HG02571 (cell line): ENCODE measurements around the gene INTS13.
"Not testable (repeated sequence)": the region's sequence is repeated elsewhere in the genome, so short reads cannot be mapped to it uniquely, and the experiment has no call there.

ENCODE experiments used
- ATAC-seq: cut with Tn5 transposase; IDR thresholded peaks from one replicate; pipeline ENCODE4 v1.9.1; 2021; ENCODE audit warnings: mild to moderate bottlenecking, moderate library complexity; ENCODE audit not compliant: unreplicated experiment

Gene INTS13

GRCh38 chr12:26870491-26871419 lies 67.0 kb downstream of the INTS13 start:
- no peak for ATAC-seq

- ATAC-seq, result no peak
Measured at GRCh38 chr12:26869908-26870459, 67.8 kb downstream of the INTS13 start.

- ATAC-seq, result no peak
Measured at GRCh38 chr12:26869104-26869494, 68.7 kb downstream of the INTS13 start.

GRCh38 chr12:26868447-26869103 lies 69.2 kb downstream of the INTS13 start:
- ATAC-seq, result no peak

GRCh38 chr12:26867080-26867479 lies 70.7 kb downstream of the INTS13 start:
- ATAC-seq, result peak; percentile 61

- ATAC-seq, result no peak
Measured at GRCh38 chr12:26863515-26863914, 74.3 kb downstream of the INTS13 start.

- not testable (repeated sequence) for ATAC-seq
Measured at GRCh38 chr12:26862787-26863186, 75.0 kb downstream of the INTS13 start.

GRCh38 chr12:26861690-26862089 lies 76.1 kb downstream of the INTS13 start:
- ATAC-seq, result no peak

- no peak for ATAC-seq
Measured at GRCh38 chr12:26857465-26858176, 80.2 kb downstream of the INTS13 start.

GRCh38 chr12:26855337-26855736 lies 82.4 kb downstream of the INTS13 start:
- no peak for ATAC-seq
